Smooth muscle cell (in vitro differentiated cells): ENCODE data around the gene TMEM132C. TPM values are rescaled to one million over a fixed set of nuclear protein-coding genes. Genes with fewer than 3 reads are reported as not detected.

Experiments
- DNase-seq: peaks from one replicate; lab custom pipeline; 2025; ENCODE audit not compliant: unreplicated experiment; lab: John Stamatoyannopoulos, UW
- H2AFZ ChIP-seq: fragments of 200-600 bp; sonication (generic); 2 replicates; pipeline ENCODE4 v1.6.0; 2016; ENCODE audit warnings: antibody characterized with exemption, low read depth, mild to moderate bottlenecking
- H3F3A ChIP-seq: fragments of 200-600 bp; sonication (generic); 2 replicates; pipeline ENCODE4 v1.6.0; 2017; ENCODE audit warnings: antibody characterized with exemption, low read depth
- H3K27ac ChIP-seq: fragments of 200-600 bp; sonication (generic); 2 replicates; pipeline ENCODE4 v1.5.1; 2016; ENCODE audit warnings: low read depth, mild to moderate bottlenecking
- H3K27me3 ChIP-seq: fragments of 200-600 bp; sonication (generic); 2 replicates; pipeline ENCODE4 v1.6.1; 2016; ENCODE audit warnings: low read depth, mild to moderate bottlenecking
- H3K36me3 ChIP-seq: fragments of 200-600 bp; sonication (generic); 2 replicates; pipeline ENCODE4 v1.5.1; 2016; ENCODE audit warnings: low read depth
- H3K4me1 ChIP-seq: fragments of 200-600 bp; sonication (generic); 2 replicates; pipeline ENCODE4 v1.5.1; 2016; ENCODE audit warnings: low read depth
- H3K4me2 ChIP-seq: fragments of 200-600 bp; sonication (generic); 2 replicates; pipeline ENCODE4 v1.6.0; 2016; ENCODE audit warnings: mild to moderate bottlenecking
- H3K4me3 ChIP-seq: fragments of 200-600 bp; sonication (generic); 2 replicates; pipeline ENCODE4 v1.5.1; 2016; ENCODE audit warnings: mild to moderate bottlenecking
- H3K79me2 ChIP-seq: fragments of 200-600 bp; sonication (generic); 2 replicates; pipeline ENCODE4 v1.6.0; 2016; ENCODE audit warnings: low read depth, mild to moderate bottlenecking
- H3K9ac ChIP-seq: fragments of 200-600 bp; sonication (generic); 2 replicates; pipeline ENCODE4 v1.6.0; 2016; ENCODE audit warnings: low read depth
- H3K9me3 ChIP-seq: fragments of 200-600 bp; sonication (generic); replicated peaks from 2 replicates; pipeline ENCODE4 v1.5.1; 2016; ENCODE audit warnings: low read depth
- H4K20me1 ChIP-seq: fragments of 200-600 bp; sonication (generic); 2 replicates; pipeline ENCODE4 v1.6.0; 2016; ENCODE audit warnings: low read depth
- WGBS: methylation state at CpG from one replicate; pipeline ENCODE4 v1.1.7; 2016; ENCODE audit warnings: low lambda C conversion rate; 5-methylcytosine and 5-hydroxymethylcytosine counted together
- polyA plus RNA-seq: library from polyadenylated mRNA; unstranded; fragments of >200 nt; fragmentation: Nextera tagmentation; extraction: Ambion mirVana; gene quantifications from 2 replicates; pipeline ENCODE4 v1.2.1, GENCODE V29; 2016
- total RNA-seq: library from RNA; depleted of rRNA; stranded (reverse); fragments of >200 nt; gene quantifications from 2 replicates; pipeline ENCODE4 v1.2.3, GENCODE V29; 2014
- TF ChIP-seq, protein P1 (sequence below): fragments of 200-600 bp; sonication (generic); IDR thresholded peaks from 2 replicates; pipeline ENCODE4 v1.5.1; 2017; ENCODE audit warnings: borderline replicate concordance, mild to moderate bottlenecking, antibody characterized with exemption; ENCODE audit not compliant: insufficient read depth, poor library complexity, severe bottlenecking

Gene TMEM132C
- total and polyA plus RNA-seq, 2 experiments from 2014 or later, result 0.49 to 0.77 TPM

DNA sequence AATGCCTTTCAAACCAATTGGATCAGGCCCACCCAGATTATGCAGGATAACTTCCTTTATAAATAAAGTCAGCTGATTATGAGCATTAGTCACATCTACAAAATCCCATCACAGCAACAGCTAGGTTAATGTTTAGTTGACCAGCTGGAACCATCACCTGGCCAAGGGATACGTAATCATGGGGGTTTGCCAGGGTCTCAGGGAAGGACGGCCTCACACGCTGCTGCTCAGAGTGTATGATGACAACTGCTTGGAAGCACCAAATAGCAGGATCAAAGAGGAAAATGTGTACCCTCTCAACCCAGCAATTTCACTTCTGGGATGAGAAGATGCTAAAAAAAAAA lies 394.2 kb downstream of the TMEM132C start:
- H3K4me2 ChIP-seq, result no peak overlapping the region
- 95% methylated on average over 3 of the region's 3 CpGs for WGBS

DNA sequence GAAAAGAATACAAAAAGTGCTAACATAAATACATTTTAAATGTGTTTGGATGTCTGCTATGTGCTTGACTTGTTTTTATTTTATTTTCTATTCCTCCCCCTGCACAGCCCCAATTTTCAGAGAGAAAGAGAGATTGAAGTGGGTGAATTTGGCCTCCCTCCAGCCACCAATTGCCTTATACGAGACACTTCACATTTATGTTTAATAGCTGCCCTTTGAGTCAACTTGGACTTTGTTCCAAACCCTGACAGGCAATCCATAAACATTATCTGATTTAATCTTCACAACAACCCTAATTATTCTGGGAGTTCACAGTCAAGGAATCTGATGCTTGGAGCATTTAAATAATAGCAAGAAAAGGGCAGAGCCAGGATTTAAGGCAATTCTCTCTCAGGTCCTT lies 395.1 kb downstream of the TMEM132C start:
- no peaks in the 10 kb centered on the region for H3K27me3 ChIP-seq
- H3K79me2 ChIP-seq, result no peaks in the 10 kb centered on the region
- no peak overlapping the region for H2AFZ ChIP-seq
- no peak overlapping the region for H3K4me3 ChIP-seq
- H4K20me1 ChIP-seq, result no peaks in the 10 kb centered on the region
- no peaks in the 10 kb centered on the region for H3K9me3 ChIP-seq
- TF ChIP-seq, protein P1, sequence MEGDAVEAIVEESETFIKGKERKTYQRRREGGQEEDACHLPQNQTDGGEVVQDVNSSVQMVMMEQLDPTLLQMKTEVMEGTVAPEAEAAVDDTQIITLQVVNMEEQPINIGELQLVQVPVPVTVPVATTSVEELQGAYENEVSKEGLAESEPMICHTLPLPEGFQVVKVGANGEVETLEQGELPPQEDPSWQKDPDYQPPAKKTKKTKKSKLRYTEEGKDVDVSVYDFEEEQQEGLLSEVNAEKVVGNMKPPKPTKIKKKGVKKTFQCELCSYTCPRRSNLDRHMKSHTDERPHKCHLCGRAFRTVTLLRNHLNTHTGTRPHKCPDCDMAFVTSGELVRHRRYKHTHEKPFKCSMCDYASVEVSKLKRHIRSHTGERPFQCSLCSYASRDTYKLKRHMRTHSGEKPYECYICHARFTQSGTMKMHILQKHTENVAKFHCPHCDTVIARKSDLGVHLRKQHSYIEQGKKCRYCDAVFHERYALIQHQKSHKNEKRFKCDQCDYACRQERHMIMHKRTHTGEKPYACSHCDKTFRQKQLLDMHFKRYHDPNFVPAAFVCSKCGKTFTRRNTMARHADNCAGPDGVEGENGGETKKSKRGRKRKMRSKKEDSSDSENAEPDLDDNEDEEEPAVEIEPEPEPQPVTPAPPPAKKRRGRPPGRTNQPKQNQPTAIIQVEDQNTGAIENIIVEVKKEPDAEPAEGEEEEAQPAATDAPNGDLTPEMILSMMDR, result no peak
- no peak overlapping the region for H3K27ac ChIP-seq
- DNase-seq, result no peak
- 79% methylated on average over 1 of the region's 1 CpG for WGBS
- H3F3A ChIP-seq, result no peaks in the 10 kb centered on the region
- no peak overlapping the region for H3K4me2 ChIP-seq
- no peaks in the 10 kb centered on the region for H3K36me3 ChIP-seq
- no peak overlapping the region for H3K9ac ChIP-seq
- H3K4me1 ChIP-seq, result no peaks in the 10 kb centered on the region

More for the DNA sequence above, 394.2 kb downstream of the TMEM132C start:
- no peaks in the 10 kb centered on the region for H4K20me1 ChIP-seq
- no peaks in the 10 kb centered on the region for H3K36me3 ChIP-seq
- H3K4me3 ChIP-seq, result no peak overlapping the region
- TF ChIP-seq, protein P1, result no peak
- no peak overlapping the region for H3K27ac ChIP-seq
- no peaks in the 10 kb centered on the region for H3K79me2 ChIP-seq
- H3K27me3 ChIP-seq, result no peaks in the 10 kb centered on the region
- no peaks in the 10 kb centered on the region for H3K9me3 ChIP-seq
- no peak overlapping the region for H2AFZ ChIP-seq
- no peak overlapping the region for H3K9ac ChIP-seq
- no peak for DNase-seq
- no peaks in the 10 kb centered on the region for H3F3A ChIP-seq
- H3K4me1 ChIP-seq, result no peaks in the 10 kb centered on the region

DNA sequence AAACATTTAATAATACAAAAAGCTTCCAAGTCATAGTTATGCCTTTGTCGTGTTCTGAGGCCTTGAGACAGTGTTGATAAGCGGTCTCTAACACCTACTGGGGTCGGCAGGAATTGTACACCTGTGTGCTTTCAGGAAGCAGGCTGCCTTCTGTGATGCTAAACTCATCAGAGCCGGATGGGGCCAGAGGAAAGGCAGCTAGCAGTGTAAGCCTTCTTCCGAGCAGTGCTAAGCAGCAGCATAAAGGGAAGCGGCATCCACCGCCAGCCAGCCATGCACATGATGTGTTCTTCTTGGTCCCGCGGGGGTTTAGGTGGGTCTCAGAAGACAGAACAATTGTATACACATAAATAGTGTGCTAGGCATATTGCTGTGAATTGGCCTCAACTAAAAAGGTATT lies 397.5 kb downstream of the TMEM132C start:
- Histone ChIP-seq H3K9ac (no peak overlapping the region), H3K4me2 (no peak overlapping the region), H3K4me1 (no peaks in the 10 kb centered on the region), H2AFZ (no peak overlapping the region), H3K9me3 (no peaks in the 10 kb centered on the region), H3K4me3 (no peak overlapping the region), H3K36me3 (no peaks in the 10 kb centered on the region), H3K27me3 (no peaks in the 10 kb centered on the region), H3K27ac (no peak overlapping the region), H4K20me1 (no peaks in the 10 kb centered on the region), H3F3A (no peaks in the 10 kb centered on the region), H3K79me2 (no peaks in the 10 kb centered on the region)
- 94% methylated on average over 9 of the region's 9 CpGs for WGBS
- no peak for DNase-seq
- TF ChIP-seq, protein P1, result no peak

DNA sequence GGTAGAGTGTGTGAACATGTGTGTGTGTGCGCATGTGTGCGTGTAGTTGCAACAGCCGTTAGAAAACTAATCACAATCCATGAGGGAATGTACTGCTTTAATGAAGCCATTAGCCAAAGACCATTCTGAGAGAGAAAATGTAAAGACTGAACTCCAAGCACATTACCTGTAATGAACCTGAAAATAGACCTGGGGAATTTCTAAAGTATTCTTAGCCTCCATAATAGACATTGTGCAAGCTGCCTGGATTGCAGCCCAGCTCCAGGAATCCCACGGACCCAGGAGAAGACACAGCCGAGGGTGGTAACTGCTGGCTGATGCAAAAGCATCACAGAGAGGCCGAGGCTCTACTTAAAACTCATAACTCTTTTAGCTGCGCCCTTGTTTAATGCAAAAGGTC lies 400.2 kb downstream of the TMEM132C start:
- Histone ChIP-seq H3K79me2 (no peaks in the 10 kb centered on the region), H3K4me1 (no peaks in the 10 kb centered on the region), H3K27ac (no peak overlapping the region), H3K9ac (no peak overlapping the region), H3K4me3 (no peak overlapping the region), H4K20me1 (no peaks in the 10 kb centered on the region), H3F3A (no peaks in the 10 kb centered on the region), H2AFZ (no peak overlapping the region), H3K9me3 (no peaks in the 10 kb centered on the region), H3K4me2 (no peak overlapping the region), H3K36me3 (no peaks in the 10 kb centered on the region), H3K27me3 (no peaks in the 10 kb centered on the region)
- TF ChIP-seq, protein P1, result no peak
- WGBS, result 91% methylated on average over 7 of the region's 7 CpGs
- no peak for DNase-seq
